GM12875 (cell line): ENCODE data around the gene BTRC.

Experiments
- H3K4me3 ChIP-seq: one replicate; pipeline ENCODE4 v1.5.1; 2011; ENCODE audit warnings: low read depth, low read length, control low read depth
- CTCF ChIP-seq: IDR thresholded peaks from 2 replicates; pipeline ENCODE4 v1.5.1; 2011; ENCODE audit warnings: low read depth, mild to moderate bottlenecking, control low read depth, inconsistent platforms, low read length, moderate library complexity, borderline replicate concordance; ENCODE audit not compliant: insufficient read depth

BTRC gene

GRCh38 chr10:101575091-101575490 is 221.1 kb downstream of the BTRC start:
- H3K4me3 ChIP-seq, result no peak overlapping the region
- no peak for TF ChIP-seq CTCF

DNA sequence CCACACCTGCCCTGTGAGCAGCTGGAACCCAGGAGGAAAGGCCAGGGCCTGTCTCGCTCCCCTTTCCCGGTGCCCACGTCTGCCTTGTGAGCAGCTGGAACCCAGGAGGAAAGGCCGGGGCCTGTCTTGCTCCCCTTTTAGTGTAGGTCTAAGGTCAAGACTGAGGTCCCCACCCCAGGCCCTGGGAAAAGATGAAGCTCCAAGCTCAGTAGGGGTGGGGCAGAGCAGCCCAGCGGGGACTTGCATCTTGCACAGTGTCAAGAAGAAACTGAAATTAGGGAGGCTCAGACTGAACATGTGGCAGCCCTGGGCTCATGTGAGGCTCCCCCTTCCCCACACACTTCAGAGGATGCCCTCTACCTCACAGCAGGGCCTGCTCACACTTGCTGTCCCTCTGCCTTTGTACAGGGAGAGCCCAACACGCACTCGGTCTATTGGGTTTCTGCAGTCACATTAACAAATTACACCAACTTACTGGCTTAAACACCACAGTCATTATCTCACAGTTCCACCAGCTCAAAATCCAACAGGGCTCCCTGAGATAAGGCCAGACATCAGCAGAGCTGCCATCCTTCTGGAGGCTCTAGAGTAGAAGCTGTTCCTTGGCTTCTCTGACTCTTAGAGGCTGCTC is 221.7 kb downstream of the BTRC start:
- TF ChIP-seq CTCF, result no peak
- H3K4me3 ChIP-seq, result no peak overlapping the region

GRCh38 chr10:101576211-101576863 is 222.4 kb downstream of the BTRC start:
- H3K4me3 ChIP-seq, result no peak overlapping the region
- no peak for TF ChIP-seq CTCF

- TF ChIP-seq CTCF, result no peak
- no peak overlapping the region for H3K4me3 ChIP-seq
Observed at GRCh38 chr10:101577121-101577871, 223.3 kb downstream of the BTRC start.

- no peak for TF ChIP-seq CTCF
- no peak overlapping the region for H3K4me3 ChIP-seq
Observed at GRCh38 chr10:101578192-101578591, 224.2 kb downstream of the BTRC start.

- no peak for TF ChIP-seq CTCF
- H3K4me3 ChIP-seq, result no peak overlapping the region
Observed at GRCh38 chr10:101578803-101579515, 225.0 kb downstream of the BTRC start.
